Prostate gland (tissue), 2 donors: ENCODE data around the gene CD48. TPM values are rescaled to one million over a fixed set of nuclear protein-coding genes. Genes with fewer than 3 reads are reported as not detected.
A peak's percentile ranks its signal among the peaks of the same experiment; 100 is the strongest.

Experiments used
- DNase-seq: peaks from one replicate; pipeline ENCODE4 v3.0.0-alpha.2; 2019; ENCODE audit warnings: low spot score
- H3K27ac ChIP-seq, 2 donors: fragments of 200-600 bp; sonication (generic); 2 replicates each; pipeline ENCODE4 v1.5.1; 2017 to 2019
- H3K27me3 ChIP-seq: fragments of 200-600 bp; sonication (generic); replicated peaks from 2 replicates; pipeline ENCODE4 v1.5.1; 2019; ENCODE audit not compliant: insufficient read depth
- H3K36me3 ChIP-seq, 2 donors: fragments of 200-600 bp; sonication (generic); 1 replicate in 1 of 2; 2 replicates in 1 of 2; pipeline versions ENCODE4 v1.5.1 to v1.8.1; 2017 to 2019
- H3K4me1 ChIP-seq: fragments of 200-600 bp; sonication (generic); replicated peaks from 2 replicates; pipeline ENCODE4 v1.5.1; 2019
- H3K4me3 ChIP-seq, 2 donors: fragments of 200-600 bp; sonication (generic); 2 replicates each; pipeline ENCODE4 v1.5.1; 2017 to 2019
- H3K9me3 ChIP-seq: fragments of 200-600 bp; sonication (generic); 2 replicates; pipeline ENCODE4 v1.5.1; 2017
- POLR2A ChIP-seq: fragments of 450-650 bp; IDR thresholded peaks from one replicate; pipeline ENCODE4 v1.6.1; 2016; ENCODE audit warnings: antibody characterized with exemption, mild to moderate bottlenecking
- POLR2AphosphoS5 ChIP-seq: sonication (generic); formaldehyde crosslinking; IDR thresholded peaks from one replicate; pipeline ENCODE4 v1.6.1; 2017; ENCODE audit warnings: antibody characterized with exemption
- WGBS: methylation state at CpG from one replicate; pipeline ENCODE4 v1.1.5; 2018; 5-methylcytosine and 5-hydroxymethylcytosine counted together
- intact Hi-C: fragments of 100-400 bp; cut with DNase I; formaldehyde crosslinking; loops from one replicate; pipeline ENCODE4 v1.14.2; 2022
- total RNA-seq, 2 donors: library from RNA; depleted of rRNA; stranded (reverse); fragments of >200 nt; gene quantifications; one replicate each; pipeline ENCODE4 v1.1.0, GENCODE V29; 2016
- TF ChIP-seq, protein P1 (sequence below), 4 experiments: fragments of 200-600 bp in 2 of 4; fragments of 450-650 bp in 2 of 4; sonication (generic) in 2 of 4; IDR thresholded peaks; 1 replicate in 3 of 4; 2 replicates in 1 of 4; pipeline ENCODE4 v1.5.1; 2016 to 2019; ENCODE audit warnings: antibody characterized with exemption in 4 of 4, mild to moderate bottlenecking in 2 of 4, moderate library complexity in 2 of 4

Gene CD48
- total RNA-seq, 2 donors from 2014 or later = 3.0 to 4.7 TPM

DNA sequence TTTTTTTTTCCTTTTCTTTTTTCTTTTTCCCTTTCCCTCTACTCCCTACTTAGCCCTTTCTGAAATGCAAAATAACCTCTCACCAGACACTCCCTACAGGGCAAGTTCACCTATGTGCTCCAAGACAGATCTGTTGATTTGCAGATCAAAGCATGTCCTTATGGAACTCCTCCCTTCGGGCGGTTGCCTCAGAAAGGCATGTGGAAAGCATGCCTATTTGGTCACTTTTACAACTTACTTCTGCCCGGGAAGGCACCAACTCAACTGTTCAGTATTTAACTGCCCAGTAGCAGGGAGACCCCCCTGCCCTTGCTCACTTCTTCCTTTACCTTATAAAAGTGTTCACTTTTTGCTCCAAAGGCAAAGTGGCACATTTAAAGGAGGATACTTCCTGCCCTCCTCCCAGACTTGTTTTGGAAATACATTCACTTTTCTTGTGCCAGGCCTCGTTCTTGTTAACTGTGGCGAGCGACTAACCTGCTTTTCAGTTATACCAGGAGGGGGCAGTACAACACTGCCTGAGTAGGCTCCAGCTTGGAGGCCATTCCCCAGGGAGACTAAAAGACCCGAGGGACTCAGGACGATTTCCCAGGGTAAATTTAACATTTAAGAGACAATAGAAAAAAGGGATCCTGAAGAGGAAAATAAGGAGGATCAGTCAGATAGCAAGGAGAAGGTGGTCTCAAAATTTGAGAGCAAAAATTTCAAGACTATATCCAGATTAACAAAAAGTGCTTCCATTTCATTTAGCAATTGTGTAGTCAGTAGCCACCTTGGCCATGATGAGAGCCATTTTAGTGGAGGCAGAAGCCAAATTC is 15.1 kb upstream of the CD48 start:
- H3K36me3 ChIP-seq = no peaks in the 10 kb centered on the region
- no peaks in the 10 kb centered on the region for H3K9me3 ChIP-seq
- no peaks in the 10 kb centered on the region for H3K4me1 ChIP-seq
- TF ChIP-seq POLR2A (no peak), POLR2AphosphoS5 (no peak)
- TF ChIP-seq, protein P1, sequence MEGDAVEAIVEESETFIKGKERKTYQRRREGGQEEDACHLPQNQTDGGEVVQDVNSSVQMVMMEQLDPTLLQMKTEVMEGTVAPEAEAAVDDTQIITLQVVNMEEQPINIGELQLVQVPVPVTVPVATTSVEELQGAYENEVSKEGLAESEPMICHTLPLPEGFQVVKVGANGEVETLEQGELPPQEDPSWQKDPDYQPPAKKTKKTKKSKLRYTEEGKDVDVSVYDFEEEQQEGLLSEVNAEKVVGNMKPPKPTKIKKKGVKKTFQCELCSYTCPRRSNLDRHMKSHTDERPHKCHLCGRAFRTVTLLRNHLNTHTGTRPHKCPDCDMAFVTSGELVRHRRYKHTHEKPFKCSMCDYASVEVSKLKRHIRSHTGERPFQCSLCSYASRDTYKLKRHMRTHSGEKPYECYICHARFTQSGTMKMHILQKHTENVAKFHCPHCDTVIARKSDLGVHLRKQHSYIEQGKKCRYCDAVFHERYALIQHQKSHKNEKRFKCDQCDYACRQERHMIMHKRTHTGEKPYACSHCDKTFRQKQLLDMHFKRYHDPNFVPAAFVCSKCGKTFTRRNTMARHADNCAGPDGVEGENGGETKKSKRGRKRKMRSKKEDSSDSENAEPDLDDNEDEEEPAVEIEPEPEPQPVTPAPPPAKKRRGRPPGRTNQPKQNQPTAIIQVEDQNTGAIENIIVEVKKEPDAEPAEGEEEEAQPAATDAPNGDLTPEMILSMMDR (IDR thresholded peaks at IDR 0.05) = peak; percentile 43 to 85 (median 78)
- peak overlapping the region in 1 of 2 donors; percentile 45 for H3K27ac ChIP-seq
- intact Hi-C loops = loop anchor here (10.0 kb wide), 1 partner anchor 268 kb away; no protein-coding TSS in a partner anchor
- no peak overlapping the region for H3K4me3 ChIP-seq
- H3K27me3 ChIP-seq = no peaks in the 10 kb centered on the region
- WGBS = 8% methylated on average over 8 of the region's 8 CpGs
- DNase-seq = peak; percentile 68

DNA sequence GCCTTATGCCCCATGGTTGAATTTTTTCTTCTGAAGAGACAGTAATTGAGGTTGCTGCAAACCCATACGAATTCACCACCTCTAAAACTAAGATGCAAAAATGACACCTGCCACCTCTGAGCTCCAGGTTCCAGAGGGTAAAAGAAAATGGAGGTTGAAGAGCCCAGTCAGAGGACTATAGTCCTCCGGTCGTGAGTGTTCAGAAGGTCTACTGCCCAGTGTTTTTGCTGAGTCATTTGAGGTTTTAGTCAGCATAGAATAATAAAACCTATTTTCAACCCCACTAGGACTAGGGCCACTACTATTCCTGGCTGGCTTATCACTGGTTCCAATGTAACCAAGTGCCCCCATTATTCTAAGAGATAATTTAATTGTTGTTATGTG is 14.5 kb upstream of the CD48 start:
- Histone ChIP-seq H3K36me3 (no peaks in the 10 kb centered on the region), H3K27ac (peak overlapping the region in 1 of 2 donors; percentile 45), H3K27me3 (no peaks in the 10 kb centered on the region), H3K4me3 (no peak overlapping the region), H3K4me1 (no peaks in the 10 kb centered on the region), H3K9me3 (no peaks in the 10 kb centered on the region)
- intact Hi-C loops = loop anchor here (10.0 kb wide), 1 partner anchor 269 kb away; no protein-coding TSS in a partner anchor
- no peak for DNase-seq
- TF ChIP-seq POLR2AphosphoS5 (no peak), POLR2A (no peak)
- TF ChIP-seq, protein P1 (IDR thresholded peaks at IDR 0.05) = no peak
- WGBS = 75% methylated on average over 3 of the region's 3 CpGs

DNA sequence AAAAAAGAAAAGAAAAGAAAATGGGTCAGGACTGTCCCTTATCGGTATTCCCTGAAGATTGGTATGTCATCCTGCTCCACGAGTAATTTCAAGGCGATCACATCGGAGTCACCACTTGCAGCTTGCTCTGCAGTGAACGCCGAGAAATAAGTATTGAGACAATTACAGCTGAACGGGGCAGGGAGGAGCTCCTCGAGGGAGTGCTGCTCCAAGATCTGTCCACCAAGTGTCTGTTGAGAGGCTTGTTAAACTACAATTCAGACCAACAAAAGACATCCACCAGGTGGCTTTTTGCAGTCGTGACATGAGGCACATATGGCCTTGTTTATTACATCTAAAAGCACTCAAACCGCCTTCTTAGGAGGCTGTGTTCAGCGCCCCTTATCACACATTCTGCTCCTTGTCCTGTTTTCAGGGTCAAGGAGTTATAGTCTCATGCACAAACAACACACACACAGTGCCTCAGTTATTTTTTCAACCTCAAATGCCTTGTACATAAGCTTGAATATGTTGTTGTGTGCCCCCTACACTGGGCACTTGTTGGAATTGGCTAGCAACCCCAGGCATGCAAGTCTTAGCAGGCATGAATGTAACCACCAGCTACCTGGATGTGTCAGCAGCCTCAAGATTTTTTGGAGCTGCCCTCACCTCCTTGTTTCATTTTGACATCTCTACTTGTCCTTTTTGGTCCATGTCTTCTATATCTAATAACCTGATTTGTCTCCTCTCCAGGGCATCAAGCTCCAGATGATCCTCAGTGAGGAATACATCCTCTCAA is 13.0 kb upstream of the CD48 start:
- Histone ChIP-seq H3K9me3 (no peaks in the 10 kb centered on the region), H3K4me1 (no peaks in the 10 kb centered on the region), H3K27ac (no peak overlapping the region), H3K36me3 (no peaks in the 10 kb centered on the region), H3K27me3 (no peaks in the 10 kb centered on the region), H3K4me3 (no peak overlapping the region)
- DNase-seq = no peak
- TF ChIP-seq, protein P1 (IDR thresholded peaks at IDR 0.05) = no peak
- TF ChIP-seq POLR2AphosphoS5 (no peak), POLR2A (no peak)
- 47% methylated on average over 11 of the region's 11 CpGs for WGBS
- intact Hi-C loops = loop anchor here (10.0 kb wide), 1 partner anchor 270 kb away; no protein-coding TSS in a partner anchor

DNA sequence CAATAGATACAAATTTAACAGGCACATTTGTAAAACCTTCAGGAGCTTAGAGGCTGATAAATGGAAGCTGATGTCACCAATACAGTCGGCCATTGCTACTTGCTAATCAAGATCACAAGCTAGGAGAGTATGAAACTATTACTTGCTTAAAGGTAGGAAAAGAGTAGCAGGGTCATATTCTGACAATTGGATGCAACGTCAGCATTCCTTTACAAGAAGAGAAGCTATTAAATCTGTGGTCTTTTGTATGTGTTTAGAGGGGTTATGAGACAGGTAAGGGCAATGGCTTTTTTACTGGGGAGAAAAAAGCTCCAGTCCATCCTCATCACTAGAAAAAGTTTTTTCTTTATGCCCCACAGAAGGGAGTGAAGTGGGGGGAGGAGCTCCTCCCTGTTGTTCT is 11.7 kb upstream of the CD48 start:
- intact Hi-C loops = loop anchor here (10.0 kb wide), 1 partner anchor 271 kb away; no protein-coding TSS in a partner anchor
- H3K4me3 ChIP-seq = no peak overlapping the region
- H3K27me3 ChIP-seq = no peaks in the 10 kb centered on the region
- WGBS = 31% methylated on average over 2 of the region's 2 CpGs
- H3K27ac ChIP-seq = no peak overlapping the region
- TF ChIP-seq POLR2A = no peak
- no peak for TF ChIP-seq POLR2AphosphoS5
- no peak for DNase-seq
- H3K4me1 ChIP-seq = no peaks in the 10 kb centered on the region
- no peaks in the 10 kb centered on the region for H3K9me3 ChIP-seq
- no peaks in the 10 kb centered on the region for H3K36me3 ChIP-seq

DNA sequence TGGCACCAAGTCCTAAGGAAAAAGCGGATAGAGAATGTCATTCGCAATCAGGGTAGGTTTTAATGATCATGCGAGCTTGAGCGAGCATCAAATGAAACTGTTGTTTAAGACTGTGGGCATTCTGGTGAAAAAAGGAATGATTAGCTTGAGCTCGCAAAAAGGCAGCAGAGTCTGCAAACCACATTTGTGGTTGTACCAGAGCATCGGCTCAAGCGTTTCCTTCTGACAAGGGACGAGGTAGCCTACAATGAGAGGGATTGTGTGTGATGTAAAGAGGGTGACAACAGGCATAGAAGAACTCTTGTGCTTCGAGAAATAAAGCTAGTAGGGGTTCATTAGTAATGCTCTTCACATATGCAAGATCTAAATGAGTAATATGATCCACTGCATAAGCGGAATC is 11.1 kb upstream of the CD48 start:
- Histone ChIP-seq H3K9me3 (no peaks in the 10 kb centered on the region), H3K4me3 (no peak overlapping the region), H3K4me1 (no peaks in the 10 kb centered on the region), H3K36me3 (no peaks in the 10 kb centered on the region), H3K27me3 (no peaks in the 10 kb centered on the region), H3K27ac (no peak overlapping the region)
- intact Hi-C loops = loop anchor here (10.0 kb wide), 1 partner anchor 272 kb away; no protein-coding TSS in a partner anchor
- no peak for DNase-seq
- WGBS = 77% methylated on average over 10 of the region's 10 CpGs
- TF ChIP-seq, protein P1 (IDR thresholded peaks at IDR 0.05) = no peak
- no peak for TF ChIP-seq POLR2AphosphoS5
- no peak for TF ChIP-seq POLR2A
